ENCODE data around the gene ANGPTL1.

DNA sequence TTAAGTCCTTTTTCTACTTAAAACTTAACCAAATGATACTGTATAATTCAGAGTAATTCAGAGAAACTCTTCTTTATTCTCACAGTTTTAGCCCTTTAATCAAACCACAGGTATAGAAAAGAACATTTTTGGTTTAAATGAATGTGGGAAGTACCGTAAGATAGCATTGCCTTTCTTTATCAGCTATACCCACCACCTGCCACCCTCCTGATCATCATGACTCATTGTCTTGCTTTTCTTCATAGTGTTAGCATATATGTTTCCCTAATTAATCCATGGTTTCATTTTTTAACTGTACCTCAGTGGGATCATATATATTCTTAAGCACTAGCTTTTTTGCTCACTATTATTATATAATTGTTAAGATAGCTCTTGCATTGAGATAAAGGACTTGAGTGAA lies 27.5 kb upstream of the ANGPTL1 start:
- TF ChIP-seq, protein P1, sequence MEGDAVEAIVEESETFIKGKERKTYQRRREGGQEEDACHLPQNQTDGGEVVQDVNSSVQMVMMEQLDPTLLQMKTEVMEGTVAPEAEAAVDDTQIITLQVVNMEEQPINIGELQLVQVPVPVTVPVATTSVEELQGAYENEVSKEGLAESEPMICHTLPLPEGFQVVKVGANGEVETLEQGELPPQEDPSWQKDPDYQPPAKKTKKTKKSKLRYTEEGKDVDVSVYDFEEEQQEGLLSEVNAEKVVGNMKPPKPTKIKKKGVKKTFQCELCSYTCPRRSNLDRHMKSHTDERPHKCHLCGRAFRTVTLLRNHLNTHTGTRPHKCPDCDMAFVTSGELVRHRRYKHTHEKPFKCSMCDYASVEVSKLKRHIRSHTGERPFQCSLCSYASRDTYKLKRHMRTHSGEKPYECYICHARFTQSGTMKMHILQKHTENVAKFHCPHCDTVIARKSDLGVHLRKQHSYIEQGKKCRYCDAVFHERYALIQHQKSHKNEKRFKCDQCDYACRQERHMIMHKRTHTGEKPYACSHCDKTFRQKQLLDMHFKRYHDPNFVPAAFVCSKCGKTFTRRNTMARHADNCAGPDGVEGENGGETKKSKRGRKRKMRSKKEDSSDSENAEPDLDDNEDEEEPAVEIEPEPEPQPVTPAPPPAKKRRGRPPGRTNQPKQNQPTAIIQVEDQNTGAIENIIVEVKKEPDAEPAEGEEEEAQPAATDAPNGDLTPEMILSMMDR (IDR thresholded peaks at IDR 0.05), result no peak
- TF ChIP-seq POLR2A (IDR thresholded peaks at IDR 0.05), result no peak

All from thyroid gland (tissue), 4 donors.